Measurements from ENCODE around the gene GNA14.
"Not testable (repeated sequence)": the region's sequence is repeated elsewhere in the genome, so short reads cannot be mapped to it uniquely, and the experiment has no call there.

GNA14 gene

GRCh38 chr9:77486463-77486862, 161.7 kb downstream of the GNA14 start:
- no peak for FAIRE-seq

GRCh38 chr9:77475641-77476473, 172.3 kb downstream of the GNA14 start:
- FAIRE-seq: no peak

GRCh38 chr9:77474936-77475335, 173.2 kb downstream of the GNA14 start:
- no peak for FAIRE-seq

- FAIRE-seq: no peak
These were observed 175.5 kb downstream of the GNA14 start for GRCh38 chr9:77472646-77473045.

- no peak for FAIRE-seq
These were observed 176.6 kb downstream of the GNA14 start for GRCh38 chr9:77471572-77471971.

- FAIRE-seq: no peak
These were observed 178.4 kb downstream of the GNA14 start for GRCh38 chr9:77469515-77470231.

- FAIRE-seq: no peak
These were observed 183.5 kb downstream of the GNA14 start for GRCh38 chr9:77464661-77465060.

GRCh38 chr9:77463151-77463550, 185.0 kb downstream of the GNA14 start:
- no peak for FAIRE-seq

- no peak for FAIRE-seq
These were observed 186.1 kb downstream of the GNA14 start for GRCh38 chr9:77462066-77462465.

GRCh38 chr9:77460938-77461337, 187.2 kb downstream of the GNA14 start:
- no peak for FAIRE-seq

GRCh38 chr9:77457916-77458592, 190.1 kb downstream of the GNA14 start:
- FAIRE-seq: no peak

GRCh38 chr9:77456829-77457437, 191.2 kb downstream of the GNA14 start:
- peak; percentile 51 for FAIRE-seq

GRCh38 chr9:77455312-77455927, 192.7 kb downstream of the GNA14 start:
- no peak for FAIRE-seq

- no peak for FAIRE-seq
These were observed 193.5 kb downstream of the GNA14 start for GRCh38 chr9:77454663-77455062.

- FAIRE-seq: no peak
These were observed 194.1 kb downstream of the GNA14 start for GRCh38 chr9:77453825-77454647.

- FAIRE-seq: no peak
These were observed 196.6 kb downstream of the GNA14 start for GRCh38 chr9:77451507-77451906.

GRCh38 chr9:77450085-77450475, 198.0 kb downstream of the GNA14 start:
- FAIRE-seq: no peak

- no peak for FAIRE-seq
These were observed 198.7 kb downstream of the GNA14 start for GRCh38 chr9:77449240-77450084.

- no peak for FAIRE-seq
These were observed 200.5 kb downstream of the GNA14 start for GRCh38 chr9:77447646-77448045.

- no peak for FAIRE-seq
These were observed 205.7 kb downstream of the GNA14 start for GRCh38 chr9:77442436-77442835.

GRCh38 chr9:77441124-77441523, 207.0 kb downstream of the GNA14 start:
- not testable (repeated sequence) for FAIRE-seq
